Thoracic aorta (tissue), 2 donors: ENCODE measurements around the gene TXNRD1. TPM values are rescaled to one million over a fixed set of nuclear protein-coding genes. Genes with fewer than 3 reads are reported as not detected.

Source experiments
- ATAC-seq: fragments of 150-250 bp; one replicate; pipeline ENCODE4 v1.8.0; 2017; ENCODE audit warnings: low read depth; ENCODE audit not compliant: insufficient number of reproducible peaks, low FRiP score
- DNase-seq: peaks from one replicate; pipeline ENCODE4 v3.0.0-alpha.2; 2020; ENCODE audit warnings: low spot score
- H3K27ac ChIP-seq, 2 donors: fragments of 200-600 bp; sonication (generic); 1 replicate in 1 of 2; 2 replicates in 1 of 2; pipeline ENCODE4 v1.5.1; 2016; ENCODE audit warnings: mild to moderate bottlenecking in 2 of 2, moderate library complexity in 2 of 2
- H3K27me3 ChIP-seq: fragments of 200-600 bp; sonication (generic); replicated peaks from 2 replicates; pipeline ENCODE4 v1.6.0; 2016; ENCODE audit warnings: mild to moderate bottlenecking; ENCODE audit not compliant: insufficient read depth
- H3K36me3 ChIP-seq: fragments of 200-600 bp; sonication (generic); one replicate; pipeline ENCODE4 v1.5.1; 2016
- H3K4me1 ChIP-seq, 2 donors: fragments of 200-600 bp; sonication (generic); 1 replicate in 1 of 2; 2 replicates in 1 of 2; pipeline versions ENCODE4 v1.5.1 to v1.6.0; 2016; ENCODE audit warnings: low read depth in 2 of 2, mild to moderate bottlenecking in 1 of 2; ENCODE audit not compliant: control insufficient read depth in 1 of 2
- H3K4me3 ChIP-seq: fragments of 200-600 bp; sonication (generic); 2 replicates; pipeline ENCODE4 v1.5.1; 2016; ENCODE audit warnings: mild to moderate bottlenecking
- H3K9me3 ChIP-seq: fragments of 200-600 bp; sonication (generic); 2 replicates; pipeline ENCODE4 v1.5.1; 2016
- total RNA-seq, 2 donors: library from RNA; depleted of rRNA; stranded (reverse); fragments of >200 nt; gene quantifications; one replicate each; pipeline versions ENCODE4 v1.1.0 to v1.2.3, GENCODE V29; 2016
- TF ChIP-seq, protein P1 (sequence below): fragments of 200-600 bp; sonication (generic); IDR thresholded peaks from one replicate; pipeline ENCODE4 v1.5.1; 2019; ENCODE audit warnings: antibody characterized with exemption

TXNRD1 gene
- total RNA-seq, 2 donors from 2014 or later = 269 to 332 TPM

DNA sequence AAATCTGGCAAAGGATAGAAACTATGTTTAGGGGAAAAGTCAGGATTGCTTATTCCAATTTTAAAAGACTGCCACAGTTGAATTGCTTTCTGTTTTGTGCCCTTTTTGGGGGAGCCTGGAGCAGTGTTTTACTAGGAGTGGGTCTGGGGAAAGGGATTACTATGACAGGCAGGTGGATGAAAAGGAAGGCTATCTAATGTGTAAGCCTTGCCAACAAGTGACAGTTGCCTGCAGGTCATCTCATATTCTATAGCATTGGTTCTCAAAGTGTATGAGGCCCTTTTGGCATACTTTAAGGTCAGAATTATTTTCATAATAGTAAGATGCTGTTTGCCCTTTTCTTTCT is 92.0 kb downstream of the TXNRD1 start:
- H3K4me3 ChIP-seq = no peak overlapping the region
- H3K27ac ChIP-seq = no peak overlapping the region
- DNase-seq (no peak), ATAC-seq (no peak)
- TF ChIP-seq, protein P1, sequence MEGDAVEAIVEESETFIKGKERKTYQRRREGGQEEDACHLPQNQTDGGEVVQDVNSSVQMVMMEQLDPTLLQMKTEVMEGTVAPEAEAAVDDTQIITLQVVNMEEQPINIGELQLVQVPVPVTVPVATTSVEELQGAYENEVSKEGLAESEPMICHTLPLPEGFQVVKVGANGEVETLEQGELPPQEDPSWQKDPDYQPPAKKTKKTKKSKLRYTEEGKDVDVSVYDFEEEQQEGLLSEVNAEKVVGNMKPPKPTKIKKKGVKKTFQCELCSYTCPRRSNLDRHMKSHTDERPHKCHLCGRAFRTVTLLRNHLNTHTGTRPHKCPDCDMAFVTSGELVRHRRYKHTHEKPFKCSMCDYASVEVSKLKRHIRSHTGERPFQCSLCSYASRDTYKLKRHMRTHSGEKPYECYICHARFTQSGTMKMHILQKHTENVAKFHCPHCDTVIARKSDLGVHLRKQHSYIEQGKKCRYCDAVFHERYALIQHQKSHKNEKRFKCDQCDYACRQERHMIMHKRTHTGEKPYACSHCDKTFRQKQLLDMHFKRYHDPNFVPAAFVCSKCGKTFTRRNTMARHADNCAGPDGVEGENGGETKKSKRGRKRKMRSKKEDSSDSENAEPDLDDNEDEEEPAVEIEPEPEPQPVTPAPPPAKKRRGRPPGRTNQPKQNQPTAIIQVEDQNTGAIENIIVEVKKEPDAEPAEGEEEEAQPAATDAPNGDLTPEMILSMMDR = no peak
- H3K9me3 ChIP-seq = no peaks in the 10 kb centered on the region
- H3K36me3 ChIP-seq = peaks cover 17% of the 10 kb centered on the region
- no peaks in the 10 kb centered on the region for H3K27me3 ChIP-seq
- H3K4me1 ChIP-seq = peaks cover 27 to 55% of the 10 kb centered on the region in 2 donors

DNA sequence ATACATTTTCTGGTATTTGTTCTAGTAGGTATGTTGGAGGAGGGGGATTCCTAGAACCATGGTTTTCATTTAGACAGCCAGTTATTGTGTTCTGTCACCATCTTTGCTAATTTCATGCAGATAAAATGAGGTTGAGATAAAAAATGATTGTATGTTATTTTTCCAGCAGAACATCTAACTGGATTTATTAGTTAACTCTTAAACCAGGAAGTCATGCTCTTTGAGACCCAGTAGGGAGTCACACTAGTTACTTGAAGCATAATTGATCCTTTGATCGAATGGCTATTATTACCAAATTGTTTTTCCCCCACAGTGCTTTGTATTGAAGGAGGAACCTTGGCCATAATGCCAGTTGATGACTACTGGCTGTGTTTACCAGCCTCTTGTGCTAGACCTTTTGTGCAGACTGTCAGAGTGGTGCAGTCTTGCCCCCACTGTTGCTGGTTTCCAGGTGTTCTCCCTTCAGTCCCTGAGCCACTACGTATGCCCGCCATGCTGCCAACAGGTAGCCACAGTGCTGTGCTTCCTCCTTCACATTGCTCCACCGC is 93.9 kb downstream of the TXNRD1 start:
- TF ChIP-seq, protein P1 = no peak
- no peak overlapping the region for H3K4me3 ChIP-seq
- ATAC-seq = no peak
- H3K27me3 ChIP-seq = no peaks in the 10 kb centered on the region
- DNase-seq = no peak
- peaks cover 21 to 48% of the 10 kb centered on the region in 2 donors for H3K4me1 ChIP-seq
- H3K36me3 ChIP-seq = peaks cover 35% of the 10 kb centered on the region
- no peaks in the 10 kb centered on the region for H3K9me3 ChIP-seq
- no peak overlapping the region for H3K27ac ChIP-seq

DNA sequence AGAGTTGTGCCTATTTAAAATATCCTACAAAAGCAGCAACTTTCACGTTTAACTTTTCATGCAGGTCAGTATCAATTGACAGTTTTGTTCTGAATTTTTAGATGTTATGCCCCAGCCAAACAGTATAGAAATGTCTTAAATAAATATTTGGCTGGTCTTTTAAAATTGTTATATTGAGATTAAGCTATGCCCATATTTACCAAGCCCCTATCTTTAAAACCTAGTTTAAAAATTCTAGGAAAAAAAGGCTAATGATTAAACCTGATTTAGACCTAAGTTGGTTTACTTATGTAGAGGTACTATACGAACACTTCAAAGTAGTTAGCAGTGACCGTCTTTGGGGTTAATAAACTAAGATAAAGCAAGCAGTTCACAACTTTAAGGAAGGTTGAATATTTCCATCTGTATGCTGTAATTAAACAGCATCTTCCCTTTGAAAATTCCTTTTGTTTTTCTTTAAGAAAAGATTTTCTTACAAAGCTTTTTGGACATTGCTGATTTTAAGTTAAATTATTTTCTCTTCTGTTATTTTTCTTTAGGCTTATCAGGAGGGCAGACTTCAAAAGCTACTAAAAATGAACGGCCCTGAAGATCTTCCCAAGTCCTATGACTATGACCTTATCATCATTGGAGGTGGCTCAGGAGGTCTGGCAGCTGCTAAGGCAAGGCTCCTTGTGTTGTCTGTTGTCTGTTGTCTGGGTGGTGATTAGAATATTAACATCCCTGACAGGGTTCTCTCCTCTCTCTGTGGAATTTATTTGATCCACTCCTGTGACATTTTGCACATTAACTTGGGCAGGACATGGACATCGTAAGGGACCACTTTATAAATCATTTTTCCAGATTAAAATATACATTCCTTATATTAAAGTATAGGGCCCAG is 95.4 kb downstream of the TXNRD1 start:
- TF ChIP-seq, protein P1 = no peak
- H3K9me3 ChIP-seq = no peaks in the 10 kb centered on the region
- H3K4me1 ChIP-seq = peaks cover 15 to 34% of the 10 kb centered on the region in 2 donors
- H3K27ac ChIP-seq = no peak overlapping the region
- no peak overlapping the region for H3K4me3 ChIP-seq
- peaks cover 48% of the 10 kb centered on the region for H3K36me3 ChIP-seq
- no peaks in the 10 kb centered on the region for H3K27me3 ChIP-seq
- no peak for DNase-seq
- no peak for ATAC-seq

- DNase-seq = no peak
- no peak for ATAC-seq
Observed at GRCh38 chr12:104312202-104312601, 96.6 kb downstream of the TXNRD1 start.

DNA sequence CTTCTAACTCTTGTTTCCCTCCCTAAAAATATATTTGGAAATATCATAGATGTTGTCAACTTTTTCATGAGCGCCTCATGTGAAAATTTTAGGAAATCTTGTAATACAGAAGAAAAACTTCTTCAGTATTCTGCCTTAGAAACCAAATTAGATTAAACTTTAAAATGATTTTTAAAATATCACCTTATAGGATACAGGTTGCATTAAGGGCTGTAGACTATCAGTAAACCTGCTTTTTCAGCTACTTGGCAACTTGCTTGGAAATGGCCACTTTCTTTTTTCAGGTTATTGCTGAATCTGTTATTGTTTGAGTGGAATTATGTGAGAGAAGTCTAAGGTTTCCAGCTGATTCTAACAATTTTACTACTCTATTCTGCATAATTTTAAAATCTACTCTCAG is 97.1 kb downstream of the TXNRD1 start:
- Histone ChIP-seq H3K36me3 (peaks cover 63% of the 10 kb centered on the region), H3K9me3 (no peaks in the 10 kb centered on the region), H3K27ac (no peak overlapping the region), H3K4me3 (no peak overlapping the region), H3K27me3 (no peaks in the 10 kb centered on the region), H3K4me1 (peaks cover 0 to 18% of the 10 kb centered on the region in 2 donors)
- TF ChIP-seq, protein P1 = no peak
- DNase-seq = no peak
- no peak for ATAC-seq

More at GRCh38 chr12:104312202-104312601, 96.6 kb downstream of the TXNRD1 start:
- no peak overlapping the region for H3K4me3 ChIP-seq
- H3K27ac ChIP-seq = no peak overlapping the region
- H3K9me3 ChIP-seq = no peaks in the 10 kb centered on the region
- peaks cover 4 to 22% of the 10 kb centered on the region in 2 donors for H3K4me1 ChIP-seq
- no peaks in the 10 kb centered on the region for H3K27me3 ChIP-seq
- peaks cover 59% of the 10 kb centered on the region for H3K36me3 ChIP-seq
- TF ChIP-seq, protein P1 = no peak
